AG09319 (cell line): Measurements from ENCODE around the gene FAM161A.
A peak's percentile ranks its signal among the peaks of the same experiment; 100 is the strongest.
"Not testable (repeated sequence)": the region's sequence is repeated elsewhere in the genome, so short reads cannot be mapped to it uniquely, and the experiment has no call there.

ENCODE experiments used
- DNase-seq: peaks from one replicate; pipeline ENCODE4 v3.0.0-alpha.2; 2010; ENCODE audit warnings: low read depth; ENCODE audit errors: extremely low read depth
- TF ChIP-seq, protein P1 (sequence below): IDR thresholded peaks from 2 replicates; pipeline ENCODE4 v1.5.1; 2011; ENCODE audit warnings: low read depth, mild to moderate bottlenecking, inconsistent platforms, low read length, moderate library complexity

Gene FAM161A

DNA sequence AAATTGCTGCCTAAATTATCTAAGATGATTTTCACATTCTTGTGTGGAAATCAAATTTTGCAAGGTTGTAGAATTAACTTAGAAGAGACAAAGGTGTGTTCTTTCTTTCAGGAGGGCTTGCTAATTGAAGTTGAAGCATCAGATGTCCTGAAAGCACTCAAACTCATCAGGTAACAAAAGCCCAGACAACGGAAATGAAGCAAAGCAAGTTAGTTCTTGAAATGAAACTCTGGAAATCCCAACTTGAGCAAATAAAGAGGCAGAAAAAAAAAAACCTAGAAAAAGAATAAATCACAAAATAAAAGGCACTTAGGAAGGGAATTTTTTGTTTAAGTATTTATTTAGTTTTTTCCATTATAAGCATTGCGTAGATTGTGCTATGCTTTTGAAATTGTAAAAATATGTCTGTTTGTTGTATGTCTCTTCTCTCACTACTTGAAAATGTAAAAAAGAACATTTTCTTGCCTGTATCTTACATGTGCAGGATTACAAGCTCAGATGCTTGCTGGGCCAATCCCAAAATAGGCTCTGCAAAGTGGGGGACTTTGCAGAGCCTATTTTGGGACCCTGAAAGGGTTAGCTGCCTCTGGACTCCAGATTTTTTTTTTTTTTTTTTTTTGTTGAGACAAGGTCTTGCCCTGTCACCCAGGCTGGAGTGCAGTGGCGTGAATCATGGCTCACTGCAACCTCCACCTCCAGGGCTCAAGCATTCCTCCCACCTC is 46.7 kb downstream of the FAM161A start:
- TF ChIP-seq, protein P1, sequence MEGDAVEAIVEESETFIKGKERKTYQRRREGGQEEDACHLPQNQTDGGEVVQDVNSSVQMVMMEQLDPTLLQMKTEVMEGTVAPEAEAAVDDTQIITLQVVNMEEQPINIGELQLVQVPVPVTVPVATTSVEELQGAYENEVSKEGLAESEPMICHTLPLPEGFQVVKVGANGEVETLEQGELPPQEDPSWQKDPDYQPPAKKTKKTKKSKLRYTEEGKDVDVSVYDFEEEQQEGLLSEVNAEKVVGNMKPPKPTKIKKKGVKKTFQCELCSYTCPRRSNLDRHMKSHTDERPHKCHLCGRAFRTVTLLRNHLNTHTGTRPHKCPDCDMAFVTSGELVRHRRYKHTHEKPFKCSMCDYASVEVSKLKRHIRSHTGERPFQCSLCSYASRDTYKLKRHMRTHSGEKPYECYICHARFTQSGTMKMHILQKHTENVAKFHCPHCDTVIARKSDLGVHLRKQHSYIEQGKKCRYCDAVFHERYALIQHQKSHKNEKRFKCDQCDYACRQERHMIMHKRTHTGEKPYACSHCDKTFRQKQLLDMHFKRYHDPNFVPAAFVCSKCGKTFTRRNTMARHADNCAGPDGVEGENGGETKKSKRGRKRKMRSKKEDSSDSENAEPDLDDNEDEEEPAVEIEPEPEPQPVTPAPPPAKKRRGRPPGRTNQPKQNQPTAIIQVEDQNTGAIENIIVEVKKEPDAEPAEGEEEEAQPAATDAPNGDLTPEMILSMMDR, result no peak
- no peak for DNase-seq

DNA sequence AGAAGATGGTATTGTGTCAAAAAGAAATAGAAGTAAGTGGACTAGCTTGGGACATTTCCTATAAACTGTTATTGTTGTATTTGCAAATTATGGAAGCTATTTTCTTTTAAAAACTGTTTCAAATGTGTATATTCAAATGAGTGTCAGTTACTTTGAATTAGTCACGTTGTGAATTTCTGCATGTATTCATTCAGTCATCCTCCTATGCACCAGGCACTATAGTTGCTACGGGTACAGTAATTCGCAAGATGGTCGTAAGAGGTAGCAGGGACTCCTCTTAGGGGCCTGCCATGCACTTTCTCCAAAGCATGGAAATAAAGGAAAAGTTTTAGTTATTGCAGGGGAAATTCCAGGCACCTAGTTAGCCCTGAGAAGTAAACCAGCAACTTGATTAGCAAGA is 51.3 kb downstream of the FAM161A start:
- TF ChIP-seq, protein P1, result no peak

DNA sequence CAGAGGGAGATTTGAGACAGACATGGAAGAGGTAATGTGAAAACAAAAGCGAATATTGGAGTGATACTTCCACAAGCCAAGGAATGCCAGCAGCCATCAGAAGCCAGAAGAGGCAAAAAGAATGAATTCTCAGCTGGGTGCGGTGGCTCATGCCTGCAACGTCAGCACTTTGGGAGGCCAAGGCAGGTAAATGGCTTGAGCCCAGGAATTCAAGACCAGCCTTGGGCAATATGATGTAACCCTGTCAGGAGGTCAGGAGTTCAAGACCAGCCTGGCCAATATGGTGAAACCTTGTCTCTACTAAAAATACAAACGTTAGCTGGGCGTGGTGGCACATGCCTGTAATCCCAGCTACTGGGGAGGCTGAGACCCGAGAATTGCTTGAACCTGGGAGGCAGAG is 54.8 kb downstream of the FAM161A start:
- no peak for DNase-seq
- TF ChIP-seq, protein P1, result no peak

More for the DNA sequence above, 51.3 kb downstream of the FAM161A start:
- DNase-seq, result no peak

DNA sequence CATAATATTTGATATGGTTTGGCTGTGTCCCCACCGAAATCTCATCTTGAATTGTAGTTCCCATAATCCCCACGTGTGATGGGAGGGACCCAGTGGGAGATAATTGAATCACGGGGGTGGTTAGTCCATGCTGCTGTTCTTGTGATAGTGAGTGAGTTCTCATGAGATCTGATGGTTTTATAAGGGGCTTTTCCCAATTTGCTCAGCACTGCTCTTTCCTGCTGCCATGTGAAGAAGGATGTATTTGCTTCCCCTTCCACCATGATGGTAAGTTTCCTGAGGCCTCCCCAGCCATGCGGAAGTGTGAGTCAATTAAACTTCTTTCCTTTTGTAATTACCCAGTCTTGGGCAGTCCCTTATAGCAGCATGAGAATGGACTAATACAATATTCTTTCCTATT is 56.4 kb downstream of the FAM161A start:
- DNase-seq, result not testable (repeated sequence)

DNA sequence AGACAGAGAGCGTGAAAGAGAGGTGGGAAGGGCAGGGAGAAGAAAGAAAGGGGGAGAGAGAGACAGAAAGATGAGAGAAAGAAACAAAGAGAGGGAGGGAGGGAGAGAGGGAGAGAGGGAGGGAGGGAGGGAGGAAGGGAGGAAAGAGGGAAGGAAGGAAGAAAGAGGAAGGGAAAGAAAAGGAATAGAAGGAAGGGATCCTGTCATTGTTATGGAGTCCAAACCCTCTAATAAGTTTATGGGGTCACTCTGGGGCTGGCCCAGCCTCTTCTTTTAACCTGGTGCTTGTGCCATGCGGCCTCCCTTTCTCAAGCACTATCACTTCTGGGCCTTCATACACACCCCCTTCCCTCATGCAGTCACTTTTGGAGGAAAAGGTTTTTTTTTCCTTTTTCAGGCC is 58.5 kb downstream of the FAM161A start:
- no peak for DNase-seq

DNA sequence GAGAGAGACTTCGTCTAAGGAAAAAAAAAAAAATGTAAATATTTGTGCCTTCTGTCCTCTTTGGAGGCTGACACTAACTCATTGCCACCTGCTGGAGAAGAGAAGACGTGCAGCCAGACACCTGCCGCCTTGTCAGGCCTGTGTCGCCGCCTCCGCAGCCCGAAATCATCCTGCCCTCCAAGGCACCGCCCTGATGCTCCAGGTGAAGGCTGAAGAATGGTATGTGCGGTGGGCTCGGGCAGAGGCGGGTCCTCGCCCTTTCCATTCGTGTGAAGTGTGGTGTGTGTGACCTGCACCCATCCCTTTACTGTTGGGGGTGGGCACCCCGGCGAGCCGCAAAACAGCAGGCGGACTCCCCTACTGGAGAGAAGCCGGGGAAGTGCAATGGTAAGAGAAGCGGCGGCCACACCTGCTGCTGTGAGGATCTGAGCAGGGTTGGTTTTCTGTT is 60.4 kb downstream of the FAM161A start:
- peak; percentile 12 for DNase-seq
- TF ChIP-seq, protein P1, result peak; percentile 62

More for the DNA sequence above, 58.5 kb downstream of the FAM161A start:
- TF ChIP-seq, protein P1, result no peak

DNA sequence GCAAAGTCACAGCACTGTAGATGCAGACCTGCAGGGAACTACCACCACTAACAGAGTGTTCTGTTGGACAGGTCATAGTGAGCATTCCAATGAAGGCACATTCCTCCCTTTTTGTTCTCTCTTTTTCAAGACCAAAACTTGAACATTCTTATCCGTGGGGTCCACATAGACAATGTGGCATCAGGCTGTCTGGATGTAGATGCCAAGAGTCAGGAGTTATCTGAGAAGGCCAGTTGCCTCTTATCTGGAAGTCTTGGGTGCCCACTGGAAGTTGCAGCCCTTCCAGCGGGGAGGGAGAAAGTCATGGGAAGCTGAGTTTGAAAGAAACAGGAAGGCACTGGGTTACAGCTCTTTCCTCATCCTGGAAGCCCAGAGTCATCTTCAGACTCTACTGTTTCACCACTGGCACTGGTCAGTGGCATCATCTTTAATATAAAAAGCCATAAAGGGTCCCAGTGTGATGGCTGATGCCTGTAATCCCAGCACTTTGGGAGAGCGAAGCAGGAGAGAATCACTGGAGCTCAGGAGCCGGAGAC is 61.4 kb downstream of the FAM161A start:
- DNase-seq, result no peak
- TF ChIP-seq, protein P1, result no peak
